Thoracic aorta (tissue), 2 donors: ENCODE data around the gene KRT86. TPM values are rescaled to one million over a fixed set of nuclear protein-coding genes. Genes with fewer than 3 reads are reported as not detected.

Experiments
- ATAC-seq: fragments of 150-250 bp; one replicate; pipeline ENCODE4 v1.8.0; 2017; ENCODE audit warnings: low read depth; ENCODE audit not compliant: insufficient number of reproducible peaks, low FRiP score
- DNase-seq: peaks from one replicate; pipeline ENCODE4 v3.0.0-alpha.2; 2020; ENCODE audit warnings: low spot score
- H3K27ac ChIP-seq, 2 donors: fragments of 200-600 bp; sonication (generic); 1 replicate in 1 of 2; 2 replicates in 1 of 2; pipeline ENCODE4 v1.5.1; 2016; ENCODE audit warnings: mild to moderate bottlenecking in 2 of 2, moderate library complexity in 2 of 2
- H3K27me3 ChIP-seq: fragments of 200-600 bp; sonication (generic); replicated peaks from 2 replicates; pipeline ENCODE4 v1.6.0; 2016; ENCODE audit warnings: mild to moderate bottlenecking; ENCODE audit not compliant: insufficient read depth
- H3K36me3 ChIP-seq: fragments of 200-600 bp; sonication (generic); one replicate; pipeline ENCODE4 v1.5.1; 2016
- H3K4me1 ChIP-seq, 2 donors: fragments of 200-600 bp; sonication (generic); 1 replicate in 1 of 2; 2 replicates in 1 of 2; pipeline versions ENCODE4 v1.5.1 to v1.6.0; 2016; ENCODE audit warnings: low read depth in 2 of 2, mild to moderate bottlenecking in 1 of 2; ENCODE audit not compliant: control insufficient read depth in 1 of 2
- H3K4me3 ChIP-seq: fragments of 200-600 bp; sonication (generic); 2 replicates; pipeline ENCODE4 v1.5.1; 2016; ENCODE audit warnings: mild to moderate bottlenecking
- H3K9me3 ChIP-seq: fragments of 200-600 bp; sonication (generic); 2 replicates; pipeline ENCODE4 v1.5.1; 2016
- total RNA-seq, 2 donors: library from RNA; depleted of rRNA; stranded (reverse); fragments of >200 nt; gene quantifications; one replicate each; pipeline versions ENCODE4 v1.1.0 to v1.2.3, GENCODE V29; 2016
- TF ChIP-seq, protein P1 (sequence below): fragments of 200-600 bp; sonication (generic); IDR thresholded peaks from one replicate; pipeline ENCODE4 v1.5.1; 2019; ENCODE audit warnings: antibody characterized with exemption

The KRT86 gene
- total RNA-seq, 2 donors from 2014 or later: 9.3 TPM; not detected in 1

DNA sequence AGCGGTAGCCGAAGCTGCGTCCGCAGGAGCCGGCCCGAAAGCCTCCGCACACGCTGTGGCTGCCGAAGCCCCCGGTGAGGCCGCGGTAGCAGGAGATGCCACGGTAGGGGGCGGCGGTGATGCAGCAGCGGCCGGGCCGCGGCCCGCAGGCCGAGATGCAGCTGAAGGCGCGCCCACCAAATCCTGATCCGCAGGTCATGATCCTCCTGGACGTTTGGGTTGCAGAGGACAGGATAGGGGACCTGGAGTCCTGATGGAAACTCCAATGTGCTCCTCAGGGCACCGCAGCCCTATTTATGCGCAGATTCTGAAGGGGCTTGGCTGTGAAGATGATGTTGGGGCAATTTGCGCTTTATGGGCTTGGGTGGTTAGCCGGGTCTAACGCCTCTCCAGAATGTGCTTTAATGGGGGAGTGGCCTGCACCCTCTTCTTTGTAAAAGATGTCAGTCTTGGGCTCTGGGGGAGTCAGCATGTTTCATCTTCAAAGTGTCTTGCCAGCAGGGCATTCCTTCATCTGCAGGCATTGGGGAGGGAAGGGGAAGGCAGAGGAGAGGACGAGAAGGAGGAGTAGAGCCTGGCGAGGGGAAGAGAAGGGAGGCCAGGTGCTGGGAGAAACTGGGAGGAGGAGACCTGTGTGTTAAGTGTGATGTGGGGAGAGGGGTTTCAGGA is 17.0 kb downstream of the KRT86 start, which contains the start of gene KRT81:
Gene KRT81, minus strand, starts transcription at position 268 of the 669 bp plus-strand sequence. Its CDS starts 69 bp downstream, at position 199.
- H3K27me3 ChIP-seq: no peaks in the 10 kb centered on the region
- no peak for ATAC-seq
- TF ChIP-seq, protein P1, sequence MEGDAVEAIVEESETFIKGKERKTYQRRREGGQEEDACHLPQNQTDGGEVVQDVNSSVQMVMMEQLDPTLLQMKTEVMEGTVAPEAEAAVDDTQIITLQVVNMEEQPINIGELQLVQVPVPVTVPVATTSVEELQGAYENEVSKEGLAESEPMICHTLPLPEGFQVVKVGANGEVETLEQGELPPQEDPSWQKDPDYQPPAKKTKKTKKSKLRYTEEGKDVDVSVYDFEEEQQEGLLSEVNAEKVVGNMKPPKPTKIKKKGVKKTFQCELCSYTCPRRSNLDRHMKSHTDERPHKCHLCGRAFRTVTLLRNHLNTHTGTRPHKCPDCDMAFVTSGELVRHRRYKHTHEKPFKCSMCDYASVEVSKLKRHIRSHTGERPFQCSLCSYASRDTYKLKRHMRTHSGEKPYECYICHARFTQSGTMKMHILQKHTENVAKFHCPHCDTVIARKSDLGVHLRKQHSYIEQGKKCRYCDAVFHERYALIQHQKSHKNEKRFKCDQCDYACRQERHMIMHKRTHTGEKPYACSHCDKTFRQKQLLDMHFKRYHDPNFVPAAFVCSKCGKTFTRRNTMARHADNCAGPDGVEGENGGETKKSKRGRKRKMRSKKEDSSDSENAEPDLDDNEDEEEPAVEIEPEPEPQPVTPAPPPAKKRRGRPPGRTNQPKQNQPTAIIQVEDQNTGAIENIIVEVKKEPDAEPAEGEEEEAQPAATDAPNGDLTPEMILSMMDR: no peak
- no peak within 1 kb of the TSS for H3K4me3 ChIP-seq
- DNase-seq: no peak
- H3K4me1 ChIP-seq: no peaks in the 10 kb centered on the region
- H3K36me3 ChIP-seq: no peaks in the 10 kb centered on the region
- H3K27ac ChIP-seq: no peak within 1 kb of the TSS
- H3K9me3 ChIP-seq: no peaks in the 10 kb centered on the region

DNA sequence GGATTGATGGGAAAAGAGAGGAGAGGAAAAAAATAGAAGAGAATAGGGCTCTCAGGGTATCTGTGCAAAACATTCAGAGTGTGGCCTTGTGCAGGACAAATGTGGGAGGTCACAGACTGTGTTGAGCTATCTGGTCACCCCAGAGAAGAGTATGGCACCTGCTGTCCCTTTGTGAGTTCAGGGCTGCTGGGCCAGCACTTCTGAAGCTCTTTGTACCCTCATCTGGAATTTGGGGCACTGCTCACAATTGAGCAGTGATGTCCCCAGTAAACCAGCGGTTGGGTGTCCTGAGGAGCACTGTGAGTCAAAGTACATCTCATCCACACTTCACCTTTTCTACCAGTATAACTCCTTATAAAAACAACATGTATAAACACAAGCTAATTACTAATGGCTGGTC is 19.5 kb downstream of the KRT86 start:
- no peaks in the 10 kb centered on the region for H3K36me3 ChIP-seq
- DNase-seq (no peak), ATAC-seq (no peak)
- no peak overlapping the region for H3K27ac ChIP-seq
- H3K27me3 ChIP-seq: no peaks in the 10 kb centered on the region
- no peaks in the 10 kb centered on the region for H3K4me1 ChIP-seq
- TF ChIP-seq, protein P1: no peak
- H3K4me3 ChIP-seq: no peak overlapping the region
- no peaks in the 10 kb centered on the region for H3K9me3 ChIP-seq

DNA sequence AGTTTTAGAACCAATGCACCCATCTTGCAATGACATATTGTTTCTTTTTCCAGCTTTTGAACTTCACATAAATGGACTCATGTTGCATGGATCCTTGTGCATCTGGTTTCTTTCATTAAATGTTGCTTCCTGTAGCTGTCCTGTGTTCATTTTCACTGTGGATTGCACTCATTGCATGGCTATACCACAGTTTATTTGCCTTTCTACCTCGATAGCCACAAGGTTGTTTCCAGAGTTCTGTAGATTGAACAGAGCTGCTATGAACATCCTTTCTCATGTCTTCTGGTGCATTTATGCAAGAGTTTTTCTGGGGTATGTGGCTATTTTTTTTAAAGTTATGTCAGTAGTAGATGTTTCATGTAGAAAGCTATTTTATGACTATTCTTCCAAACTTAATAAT is 20.4 kb downstream of the KRT86 start:
- DNase-seq (no peak), ATAC-seq (no peak)
- Histone ChIP-seq H3K27me3 (no peaks in the 10 kb centered on the region), H3K4me3 (no peak overlapping the region), H3K27ac (no peak overlapping the region), H3K36me3 (no peaks in the 10 kb centered on the region), H3K4me1 (no peaks in the 10 kb centered on the region), H3K9me3 (no peaks in the 10 kb centered on the region)
- TF ChIP-seq, protein P1: no peak

GRCh38 chr12:52295663-52296062 is 21.2 kb downstream of the KRT86 start:
- Histone ChIP-seq H3K27ac (no peak overlapping the region), H3K36me3 (no peaks in the 10 kb centered on the region), H3K9me3 (no peaks in the 10 kb centered on the region), H3K4me3 (no peak overlapping the region), H3K4me1 (no peaks in the 10 kb centered on the region), H3K27me3 (no peaks in the 10 kb centered on the region)
- ATAC-seq (no peak), DNase-seq (no peak)
- TF ChIP-seq, protein P1: no peak

DNA sequence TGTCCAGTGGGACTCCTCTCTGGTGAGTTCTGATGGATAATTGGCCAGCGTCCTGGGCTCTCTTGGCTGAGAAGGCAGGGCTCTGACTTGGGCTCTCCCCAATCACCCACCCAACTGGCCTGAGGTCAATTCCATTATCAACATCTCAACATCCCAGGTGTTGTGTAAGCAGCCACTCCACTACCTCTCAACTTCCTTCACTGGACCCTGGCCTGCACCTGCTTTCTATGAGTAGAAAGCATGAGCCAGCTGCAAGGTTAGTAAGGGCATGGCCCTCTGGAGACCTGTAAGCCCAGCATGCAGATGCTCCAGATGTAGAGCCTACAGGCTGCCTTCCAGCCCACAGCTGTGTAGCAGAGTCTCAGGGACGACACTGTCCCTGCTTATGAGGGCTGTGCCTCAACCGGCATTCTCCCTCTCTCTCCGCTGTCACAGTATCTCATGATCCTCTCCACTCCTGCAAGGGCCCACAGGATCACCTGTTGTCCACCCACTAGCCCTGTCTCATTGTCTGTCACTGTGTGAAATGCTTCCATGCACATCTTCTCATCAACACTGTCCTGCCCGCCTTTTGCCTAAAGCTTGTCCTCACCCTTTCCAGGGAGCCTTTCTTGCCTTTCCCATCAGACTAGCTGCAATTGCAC is 22.2 kb downstream of the KRT86 start:
- Histone ChIP-seq H3K27me3 (no peaks in the 10 kb centered on the region), H3K4me3 (no peak overlapping the region), H3K36me3 (no peaks in the 10 kb centered on the region), H3K4me1 (no peaks in the 10 kb centered on the region), H3K9me3 (no peaks in the 10 kb centered on the region), H3K27ac (no peak overlapping the region)
- no peak for DNase-seq
- ATAC-seq: no peak
- TF ChIP-seq, protein P1: no peak
